Measurements from ENCODE around the gene PTPRK. TPM values are rescaled to one million over a fixed set of nuclear protein-coding genes. Genes with fewer than 3 reads are reported as not detected.

PTPRK gene
- total and polyA plus RNA-seq, 2 donors, result 9.3 to 26.8 TPM

GRCh38 chr6:128319946-128320345 lies 200.5 kb downstream of the PTPRK start:
- Histone ChIP-seq H3K4me1 (ENCODE audit: control insufficient read depth in 2 of 2, insufficient read depth in 2 of 2, low read length in 2 of 2) (no peaks in the 10 kb centered on the region), H3K4me3 (ENCODE audit: low read length in 2 of 2) (no peak overlapping the region), H3K36me3 (ENCODE audit: control insufficient read depth in 2 of 2, insufficient read depth in 2 of 2, low read length in 1 of 2) (peaks cover 0 to 9% of the 10 kb centered on the region in 2 donors), H3K27ac (ENCODE audit: low read depth in 1 of 2, low read length in 1 of 2) (no peak overlapping the region), H3K9me3 (ENCODE audit: control insufficient read depth in 2 of 2, insufficient read depth in 1 of 2, low read length in 1 of 2) (no peaks in the 10 kb centered on the region), H3K27me3 (ENCODE audit: control insufficient read depth in 2 of 2, insufficient read depth in 1 of 2, low read length in 1 of 2) (no peaks in the 10 kb centered on the region)
- DNase-seq (ENCODE audit: low read depth in 6 of 9, low spot score in 9 of 9), result no peak
- 99% methylated on average over 1 of the region's 1 CpG for WGBS

- Histone ChIP-seq H3K9me3 (ENCODE audit: control insufficient read depth in 2 of 2, insufficient read depth in 1 of 2, low read length in 1 of 2) (no peaks in the 10 kb centered on the region), H3K27me3 (ENCODE audit: control insufficient read depth in 2 of 2, insufficient read depth in 1 of 2, low read length in 1 of 2) (no peaks in the 10 kb centered on the region), H3K4me1 (ENCODE audit: control insufficient read depth in 2 of 2, insufficient read depth in 2 of 2, low read length in 2 of 2) (no peaks in the 10 kb centered on the region), H3K4me3 (ENCODE audit: low read length in 2 of 2) (no peak overlapping the region), H3K36me3 (ENCODE audit: control insufficient read depth in 2 of 2, insufficient read depth in 2 of 2, low read length in 1 of 2) (peaks cover 0 to 9% of the 10 kb centered on the region in 2 donors), H3K27ac (ENCODE audit: low read depth in 1 of 2, low read length in 1 of 2) (no peak overlapping the region)
- DNase-seq (ENCODE audit: low read depth in 6 of 9, low spot score in 9 of 9), result no peak
- WGBS, result 98% methylated on average over 3 of the region's 3 CpGs
These were observed 201.2 kb downstream of the PTPRK start for GRCh38 chr6:128319157-128319556.

- Histone ChIP-seq H3K27ac (ENCODE audit: low read depth in 1 of 2, low read length in 1 of 2) (no peak overlapping the region), H3K4me3 (ENCODE audit: low read length in 2 of 2) (no peak overlapping the region)
- over 99% methylated on average over 8 of the region's 8 CpGs for WGBS
These were observed 204.0 kb downstream of the PTPRK start for GRCh38 chr6:128316258-128316929.

GRCh38 chr6:128314190-128314589 lies 206.2 kb downstream of the PTPRK start:
- Histone ChIP-seq H3K27me3 (ENCODE audit: control insufficient read depth in 2 of 2, insufficient read depth in 1 of 2, low read length in 1 of 2) (no peaks in the 10 kb centered on the region), H3K4me1 (ENCODE audit: control insufficient read depth in 2 of 2, insufficient read depth in 2 of 2, low read length in 2 of 2) (peaks cover 0 to 5% of the 10 kb centered on the region in 2 donors), H3K4me3 (ENCODE audit: low read length in 2 of 2) (no peak overlapping the region), H3K27ac (ENCODE audit: low read depth in 1 of 2, low read length in 1 of 2) (no peak overlapping the region), H3K36me3 (ENCODE audit: control insufficient read depth in 2 of 2, insufficient read depth in 2 of 2, low read length in 1 of 2) (no peaks in the 10 kb centered on the region), H3K9me3 (ENCODE audit: control insufficient read depth in 2 of 2, insufficient read depth in 1 of 2, low read length in 1 of 2) (no peaks in the 10 kb centered on the region)
- DNase-seq (ENCODE audit: low read depth in 6 of 9, low spot score in 9 of 9), result no peak

More at GRCh38 chr6:128316258-128316929, 204.0 kb downstream of the PTPRK start:
- DNase-seq (ENCODE audit: low read depth in 6 of 9, low spot score in 9 of 9), result no peak
- Histone ChIP-seq H3K27me3 (ENCODE audit: control insufficient read depth in 2 of 2, insufficient read depth in 1 of 2, low read length in 1 of 2) (no peaks in the 10 kb centered on the region), H3K4me1 (ENCODE audit: control insufficient read depth in 2 of 2, insufficient read depth in 2 of 2, low read length in 2 of 2) (peaks cover 0 to 5% of the 10 kb centered on the region in 2 donors), H3K9me3 (ENCODE audit: control insufficient read depth in 2 of 2, insufficient read depth in 1 of 2, low read length in 1 of 2) (no peaks in the 10 kb centered on the region), H3K36me3 (ENCODE audit: control insufficient read depth in 2 of 2, insufficient read depth in 2 of 2, low read length in 1 of 2) (peaks cover 0 to 4% of the 10 kb centered on the region in 2 donors)

- no peaks in the 10 kb centered on the region for H3K9me3 ChIP-seq (ENCODE audit: control insufficient read depth in 2 of 2, insufficient read depth in 1 of 2, low read length in 1 of 2)
- WGBS, result 69% methylated on average over 3 of the region's 3 CpGs
- H3K4me1 ChIP-seq (ENCODE audit: control insufficient read depth in 2 of 2, insufficient read depth in 2 of 2, low read length in 2 of 2), result peaks cover 0 to 5% of the 10 kb centered on the region in 2 donors
- H3K4me3 ChIP-seq (ENCODE audit: low read length in 2 of 2), result no peak overlapping the region
- H3K27ac ChIP-seq (ENCODE audit: low read depth in 1 of 2, low read length in 1 of 2), result no peak overlapping the region
- DNase-seq (ENCODE audit: low read depth in 6 of 9, low spot score in 9 of 9), result peak in 1 of 9 donors; percentile 30
- no peaks in the 10 kb centered on the region for H3K36me3 ChIP-seq (ENCODE audit: control insufficient read depth in 2 of 2, insufficient read depth in 2 of 2, low read length in 1 of 2)
- H3K27me3 ChIP-seq (ENCODE audit: control insufficient read depth in 2 of 2, insufficient read depth in 1 of 2, low read length in 1 of 2), result no peaks in the 10 kb centered on the region
These were observed 208.3 kb downstream of the PTPRK start for GRCh38 chr6:128311944-128312570.

- peaks cover 0 to 5% of the 10 kb centered on the region in 2 donors for H3K4me1 ChIP-seq (ENCODE audit: control insufficient read depth in 2 of 2, insufficient read depth in 2 of 2, low read length in 2 of 2)
- no peaks in the 10 kb centered on the region for H3K36me3 ChIP-seq (ENCODE audit: control insufficient read depth in 2 of 2, insufficient read depth in 2 of 2, low read length in 1 of 2)
- peak in 1 of 9 donors; percentile 21 for DNase-seq (ENCODE audit: low read depth in 6 of 9, low spot score in 9 of 9)
- H3K9me3 ChIP-seq (ENCODE audit: control insufficient read depth in 2 of 2, insufficient read depth in 1 of 2, low read length in 1 of 2), result no peaks in the 10 kb centered on the region
- no peaks in the 10 kb centered on the region for H3K27me3 ChIP-seq (ENCODE audit: control insufficient read depth in 2 of 2, insufficient read depth in 1 of 2, low read length in 1 of 2)
- no peak overlapping the region for H3K27ac ChIP-seq (ENCODE audit: low read depth in 1 of 2, low read length in 1 of 2)
- 80% methylated on average over 2 of the region's 2 CpGs for WGBS
- H3K4me3 ChIP-seq (ENCODE audit: low read length in 2 of 2), result no peak overlapping the region
These were observed 209.9 kb downstream of the PTPRK start for GRCh38 chr6:128310451-128310850.

GRCh38 chr6:128307671-128308070 lies 212.7 kb downstream of the PTPRK start:
- no peak for DNase-seq (ENCODE audit: low read depth in 6 of 9, low spot score in 9 of 9)
- H3K9me3 ChIP-seq (ENCODE audit: control insufficient read depth in 2 of 2, insufficient read depth in 1 of 2, low read length in 1 of 2), result no peaks in the 10 kb centered on the region
- no peak overlapping the region for H3K4me3 ChIP-seq (ENCODE audit: low read length in 2 of 2)
- no peaks in the 10 kb centered on the region for H3K36me3 ChIP-seq (ENCODE audit: control insufficient read depth in 2 of 2, insufficient read depth in 2 of 2, low read length in 1 of 2)
- no peak overlapping the region for H3K27ac ChIP-seq (ENCODE audit: low read depth in 1 of 2, low read length in 1 of 2)
- H3K4me1 ChIP-seq (ENCODE audit: control insufficient read depth in 2 of 2, insufficient read depth in 2 of 2, low read length in 2 of 2), result peaks cover 0 to 5% of the 10 kb centered on the region in 2 donors
- no peaks in the 10 kb centered on the region for H3K27me3 ChIP-seq (ENCODE audit: control insufficient read depth in 2 of 2, insufficient read depth in 1 of 2, low read length in 1 of 2)

GRCh38 chr6:128305976-128306375 lies 214.4 kb downstream of the PTPRK start:
- Histone ChIP-seq H3K27ac (ENCODE audit: low read depth in 1 of 2, low read length in 1 of 2) (no peak overlapping the region), H3K27me3 (ENCODE audit: control insufficient read depth in 2 of 2, insufficient read depth in 1 of 2, low read length in 1 of 2) (no peaks in the 10 kb centered on the region), H3K36me3 (ENCODE audit: control insufficient read depth in 2 of 2, insufficient read depth in 2 of 2, low read length in 1 of 2) (no peaks in the 10 kb centered on the region), H3K4me3 (ENCODE audit: low read length in 2 of 2) (no peak overlapping the region), H3K9me3 (ENCODE audit: control insufficient read depth in 2 of 2, insufficient read depth in 1 of 2, low read length in 1 of 2) (peaks cover 0 to 4% of the 10 kb centered on the region in 2 donors), H3K4me1 (ENCODE audit: control insufficient read depth in 2 of 2, insufficient read depth in 2 of 2, low read length in 2 of 2) (no peaks in the 10 kb centered on the region)
- DNase-seq (ENCODE audit: low read depth in 6 of 9, low spot score in 9 of 9), result no peak
- 95% methylated on average over 2 of the region's 2 CpGs for WGBS

- Histone ChIP-seq H3K36me3 (ENCODE audit: control insufficient read depth in 2 of 2, insufficient read depth in 2 of 2, low read length in 1 of 2) (no peaks in the 10 kb centered on the region), H3K9me3 (ENCODE audit: control insufficient read depth in 2 of 2, insufficient read depth in 1 of 2, low read length in 1 of 2) (peaks cover 0 to 4% of the 10 kb centered on the region in 2 donors), H3K4me1 (ENCODE audit: control insufficient read depth in 2 of 2, insufficient read depth in 2 of 2, low read length in 2 of 2) (no peaks in the 10 kb centered on the region), H3K27ac (ENCODE audit: low read depth in 1 of 2, low read length in 1 of 2) (no peak overlapping the region), H3K27me3 (ENCODE audit: control insufficient read depth in 2 of 2, insufficient read depth in 1 of 2, low read length in 1 of 2) (no peaks in the 10 kb centered on the region), H3K4me3 (ENCODE audit: low read length in 2 of 2) (no peak overlapping the region)
- DNase-seq (ENCODE audit: low read depth in 6 of 9, low spot score in 9 of 9), result no peak
- WGBS, result 96% methylated on average over 1 of the region's 1 CpG
These were observed 215.2 kb downstream of the PTPRK start for GRCh38 chr6:128305228-128305627.

Measured in thymus (tissue), 11 donors.